A673 (cell line): ENCODE results near the gene PSMD11.

Experiments
- EZH2 ChIP-seq: fragments of 200-600 bp; sonication (generic); IDR thresholded peaks from 2 replicates; pipeline ENCODE4 v1.6.1; 2017; ENCODE audit warnings: borderline replicate concordance, low read depth, mild to moderate bottlenecking, mixed read lengths, antibody characterized with exemption, low read length; ENCODE audit not compliant: poor library complexity, severe bottlenecking
- TF ChIP-seq, protein P1 (sequence below): fragments of 300-800, 200-600 bp; sonication (generic); conservative IDR thresholded peaks from 2 replicates; pipeline ENCODE4 v1.5.1; 2017; ENCODE audit warnings: low read depth, mild to moderate bottlenecking, antibody characterized with exemption, low read length, moderate library complexity, mixed read lengths

DNA sequence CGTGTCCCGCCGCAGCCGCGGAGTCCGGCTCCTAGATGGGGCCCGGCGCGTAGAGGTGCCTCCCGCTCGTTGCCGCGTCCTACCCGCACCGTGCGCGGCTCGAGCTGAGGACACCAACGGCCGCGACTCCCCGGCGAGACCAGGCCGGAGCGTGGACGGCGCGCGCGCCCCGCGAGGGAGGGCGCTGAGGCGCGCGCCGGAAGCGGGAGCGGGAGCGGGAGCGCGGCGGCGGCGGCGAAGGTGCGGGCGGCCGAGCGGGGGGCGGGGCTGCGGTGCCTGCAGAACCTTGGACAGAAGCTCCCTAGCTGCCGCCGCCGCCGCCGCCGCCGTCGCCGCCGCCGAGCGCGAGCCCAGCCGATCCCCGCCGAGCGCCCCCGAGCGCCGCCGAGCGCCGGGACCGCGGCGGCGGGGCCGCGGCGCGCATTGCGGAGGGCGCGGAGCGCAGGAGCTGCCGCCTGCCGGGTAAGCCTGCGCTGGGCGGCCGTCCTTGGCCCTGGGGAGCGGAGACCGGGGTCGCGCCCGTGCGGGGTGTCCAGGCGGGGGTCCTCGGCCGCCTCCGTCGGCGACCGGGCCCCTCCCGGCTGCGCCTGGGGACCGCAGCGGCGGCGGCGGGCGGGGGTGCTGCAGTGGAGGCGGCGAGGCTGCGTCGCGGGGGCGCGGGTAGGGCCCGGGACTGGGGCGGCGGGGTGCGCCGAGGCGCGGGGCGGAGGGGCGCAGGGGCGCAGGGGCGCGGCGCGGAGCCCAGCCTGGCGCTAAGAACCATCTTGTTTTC is 42.6 kb downstream of the PSMD11 start, which contains the start of gene CDK5R1:
- TF ChIP-seq, protein P1, sequence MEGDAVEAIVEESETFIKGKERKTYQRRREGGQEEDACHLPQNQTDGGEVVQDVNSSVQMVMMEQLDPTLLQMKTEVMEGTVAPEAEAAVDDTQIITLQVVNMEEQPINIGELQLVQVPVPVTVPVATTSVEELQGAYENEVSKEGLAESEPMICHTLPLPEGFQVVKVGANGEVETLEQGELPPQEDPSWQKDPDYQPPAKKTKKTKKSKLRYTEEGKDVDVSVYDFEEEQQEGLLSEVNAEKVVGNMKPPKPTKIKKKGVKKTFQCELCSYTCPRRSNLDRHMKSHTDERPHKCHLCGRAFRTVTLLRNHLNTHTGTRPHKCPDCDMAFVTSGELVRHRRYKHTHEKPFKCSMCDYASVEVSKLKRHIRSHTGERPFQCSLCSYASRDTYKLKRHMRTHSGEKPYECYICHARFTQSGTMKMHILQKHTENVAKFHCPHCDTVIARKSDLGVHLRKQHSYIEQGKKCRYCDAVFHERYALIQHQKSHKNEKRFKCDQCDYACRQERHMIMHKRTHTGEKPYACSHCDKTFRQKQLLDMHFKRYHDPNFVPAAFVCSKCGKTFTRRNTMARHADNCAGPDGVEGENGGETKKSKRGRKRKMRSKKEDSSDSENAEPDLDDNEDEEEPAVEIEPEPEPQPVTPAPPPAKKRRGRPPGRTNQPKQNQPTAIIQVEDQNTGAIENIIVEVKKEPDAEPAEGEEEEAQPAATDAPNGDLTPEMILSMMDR, result no peak
- no peak for TF ChIP-seq EZH2
